Central memory CD8-positive, alpha-beta T cell (primary cell): ENCODE results near the gene ACHE.

Source experiments
- ATAC-seq: fragments of 150-1000 bp; cut with Tn5 transposase; replicated peaks from 2 replicates; pipeline ENCODE4 v1.10.0; 2022; ENCODE audit warnings: mild to moderate bottlenecking, moderate FRiP score, moderate number of reproducible peaks; ENCODE audit not compliant: poor library complexity, severe bottlenecking; ENCODE audit errors: extremely low read depth
- DNase-seq, 2 donors: peaks; one replicate each; pipeline ENCODE4 v3.0.0; 2021; ENCODE audit warnings: low spot score in 2 of 2
- H3K27ac Mint-ChIP-seq: one replicate; pipeline ENCODE4 v1.8.0; 2022; ENCODE audit warnings: low read depth, mild to moderate bottlenecking, moderate library complexity, mixed read lengths
- H3K27me3 Mint-ChIP-seq: one replicate; pipeline ENCODE4 v1.8.0; 2022; ENCODE audit warnings: mixed read lengths
- H3K36me3 Mint-ChIP-seq: one replicate; pipeline ENCODE4 v1.8.0; 2022; ENCODE audit warnings: mild to moderate bottlenecking, moderate library complexity, mixed read lengths; ENCODE audit not compliant: insufficient read depth
- H3K4me1 Mint-ChIP-seq: one replicate; pipeline ENCODE4 v1.8.0; 2022; ENCODE audit warnings: mixed read lengths
- H3K4me3 Mint-ChIP-seq: one replicate; pipeline ENCODE4 v1.8.0; 2022; ENCODE audit warnings: mild to moderate bottlenecking, moderate library complexity, mixed read lengths
- H3K9me3 Mint-ChIP-seq: one replicate; pipeline ENCODE4 v1.8.0; 2022; ENCODE audit warnings: mixed read lengths

Gene ACHE

DNA sequence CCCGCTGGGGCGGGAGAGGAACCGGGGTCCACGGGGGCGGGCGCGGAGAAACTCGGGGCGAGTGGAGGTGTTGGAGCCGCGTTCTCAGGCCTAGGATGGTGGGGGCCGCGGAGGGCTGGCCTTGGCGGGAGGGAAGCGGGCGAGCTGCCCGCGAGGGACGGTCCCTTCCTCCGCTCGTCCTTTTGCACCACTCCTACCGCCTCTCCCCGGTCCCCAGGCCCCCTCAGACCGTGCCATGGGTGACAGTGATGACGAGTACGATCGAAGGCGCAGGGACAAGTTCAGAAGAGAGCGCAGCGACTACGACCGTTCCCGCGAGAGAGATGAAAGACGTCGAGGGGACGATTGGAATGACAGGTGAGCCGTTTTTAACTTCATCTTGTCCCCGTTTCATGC is 20.3 kb downstream of the ACHE start:
- DNase-seq, result no peak
- Mint-ChIP-seq H3K9me3 (no peaks in the 10 kb centered on the region), H3K4me3 (peak overlapping the region; percentile 99), H3K27me3 (no peaks in the 10 kb centered on the region), H3K27ac (peak overlapping the region; percentile 98), H3K4me1 (peaks cover 51% of the 10 kb centered on the region), H3K36me3 (peaks cover 46% of the 10 kb centered on the region)
- peak; percentile 26 for ATAC-seq

DNA sequence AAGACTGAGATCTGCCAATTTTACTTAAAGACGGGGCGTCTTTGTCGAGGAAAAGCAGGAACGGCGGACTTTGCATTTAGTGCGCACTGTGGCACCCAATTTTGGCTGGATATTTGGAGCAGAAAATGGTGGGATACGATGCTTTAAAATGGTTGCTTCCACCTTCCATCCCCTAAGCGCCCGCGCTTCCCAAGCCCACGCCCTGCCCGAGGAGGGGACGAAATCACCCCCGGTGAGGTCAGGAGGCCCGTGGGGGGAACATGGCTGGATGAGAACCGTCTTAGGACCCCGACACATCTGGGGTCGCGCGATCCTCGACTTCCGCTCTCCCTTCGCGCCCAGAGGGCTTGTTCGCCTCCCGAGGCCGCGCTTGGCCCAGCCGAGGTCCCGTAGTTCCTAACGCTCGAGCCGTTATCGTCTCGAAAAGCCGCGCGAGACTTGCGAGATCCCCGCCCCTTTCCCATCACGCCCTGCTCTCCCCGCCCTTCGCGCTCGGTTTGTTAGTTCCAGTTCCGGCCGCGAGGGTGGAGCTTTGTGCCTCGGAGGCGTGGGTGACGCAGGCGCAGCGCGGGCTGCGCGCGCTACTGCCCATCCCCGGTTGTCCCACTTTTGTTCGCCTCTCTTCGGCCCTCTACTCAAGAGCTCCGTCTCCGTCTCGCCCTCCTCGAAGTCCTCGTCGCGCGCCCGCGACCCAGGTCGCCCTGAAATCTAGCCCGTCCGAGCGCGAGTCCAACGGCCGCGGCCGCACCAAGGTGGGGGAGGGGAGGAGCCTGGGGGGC is 20.9 kb downstream of the ACHE start, which contains the start of gene SRRT:
Gene SRRT, plus strand, starts transcription at position 527 of the 779 bp plus-strand sequence. CDS start 488 bp downstream, outside the sequence.
- Mint-ChIP-seq H3K4me3 (peak within 1 kb of the TSS; percentile 99), H3K27ac (peak within 1 kb of the TSS; percentile 98), H3K27me3 (no peaks in the 10 kb centered on the region), H3K9me3 (no peaks in the 10 kb centered on the region), H3K4me1 (peaks cover 45% of the 10 kb centered on the region), H3K36me3 (peaks cover 43% of the 10 kb centered on the region)
- ATAC-seq (peak; percentile 94), DNase-seq (peak; percentile 96 to 98)

DNA sequence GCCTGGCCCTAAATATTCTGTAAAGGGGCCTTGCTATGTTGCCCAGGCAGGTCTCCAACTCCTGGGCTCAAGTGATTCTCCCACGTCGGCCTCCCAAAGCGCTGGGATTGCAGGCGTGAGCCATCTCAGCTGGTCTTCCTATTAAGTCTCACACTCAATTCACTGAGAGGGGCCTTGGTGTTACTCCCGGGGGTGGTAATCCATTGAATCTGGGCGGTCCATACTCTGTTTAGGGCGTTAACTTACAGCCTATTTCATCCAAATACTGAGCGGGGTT is 21.4 kb downstream of the ACHE start:
- H3K27ac Mint-ChIP-seq, result peak overlapping the region; percentile 98
- peaks cover 39% of the 10 kb centered on the region for H3K36me3 Mint-ChIP-seq
- peak; percentile 1 for ATAC-seq
- no peaks in the 10 kb centered on the region for H3K27me3 Mint-ChIP-seq
- H3K4me1 Mint-ChIP-seq, result peaks cover 40% of the 10 kb centered on the region
- DNase-seq, result no peak
- peak overlapping the region; percentile 99 for H3K4me3 Mint-ChIP-seq
- H3K9me3 Mint-ChIP-seq, result no peaks in the 10 kb centered on the region

DNA sequence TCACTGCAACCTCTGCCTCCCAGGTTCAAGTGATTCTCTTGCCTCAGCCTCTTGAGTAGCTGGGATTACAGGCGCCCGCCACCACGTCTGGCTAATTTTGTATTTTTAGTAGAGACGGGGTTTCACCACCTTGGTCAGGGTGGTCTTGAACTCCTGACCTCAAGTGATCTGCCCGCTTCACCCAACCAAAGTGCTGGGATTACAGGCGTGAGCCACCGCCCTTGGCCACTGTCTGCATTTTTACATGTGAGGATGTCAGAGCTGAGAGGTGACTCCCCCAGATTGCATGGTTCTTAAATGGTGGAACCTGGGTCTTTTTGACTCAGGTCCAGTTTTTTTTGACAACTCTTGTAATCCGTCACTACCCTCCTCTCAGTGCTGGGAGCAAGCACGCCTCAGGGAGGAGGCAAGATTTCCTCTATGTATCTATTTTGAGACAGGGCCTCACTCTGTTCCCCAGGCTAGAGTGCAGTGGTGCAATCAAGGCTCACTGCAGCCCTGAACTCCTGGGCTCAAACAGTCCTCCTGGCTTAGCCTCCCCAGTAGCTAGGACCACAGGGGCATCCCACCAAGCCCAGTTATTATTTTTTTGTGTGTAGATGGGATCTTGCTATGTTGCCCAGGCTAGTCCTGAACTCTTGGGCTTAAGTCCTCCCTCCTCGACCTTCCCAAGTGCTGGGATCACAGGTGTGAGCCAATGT is 21.9 kb downstream of the ACHE start:
- H3K27ac Mint-ChIP-seq, result peak overlapping the region; percentile 98
- no peaks in the 10 kb centered on the region for H3K9me3 Mint-ChIP-seq
- no peaks in the 10 kb centered on the region for H3K27me3 Mint-ChIP-seq
- peaks cover 38% of the 10 kb centered on the region for H3K36me3 Mint-ChIP-seq
- peaks cover 37% of the 10 kb centered on the region for H3K4me1 Mint-ChIP-seq
- H3K4me3 Mint-ChIP-seq, result peak overlapping the region; percentile 99
- ATAC-seq (no peak), DNase-seq (no peak)

DNA sequence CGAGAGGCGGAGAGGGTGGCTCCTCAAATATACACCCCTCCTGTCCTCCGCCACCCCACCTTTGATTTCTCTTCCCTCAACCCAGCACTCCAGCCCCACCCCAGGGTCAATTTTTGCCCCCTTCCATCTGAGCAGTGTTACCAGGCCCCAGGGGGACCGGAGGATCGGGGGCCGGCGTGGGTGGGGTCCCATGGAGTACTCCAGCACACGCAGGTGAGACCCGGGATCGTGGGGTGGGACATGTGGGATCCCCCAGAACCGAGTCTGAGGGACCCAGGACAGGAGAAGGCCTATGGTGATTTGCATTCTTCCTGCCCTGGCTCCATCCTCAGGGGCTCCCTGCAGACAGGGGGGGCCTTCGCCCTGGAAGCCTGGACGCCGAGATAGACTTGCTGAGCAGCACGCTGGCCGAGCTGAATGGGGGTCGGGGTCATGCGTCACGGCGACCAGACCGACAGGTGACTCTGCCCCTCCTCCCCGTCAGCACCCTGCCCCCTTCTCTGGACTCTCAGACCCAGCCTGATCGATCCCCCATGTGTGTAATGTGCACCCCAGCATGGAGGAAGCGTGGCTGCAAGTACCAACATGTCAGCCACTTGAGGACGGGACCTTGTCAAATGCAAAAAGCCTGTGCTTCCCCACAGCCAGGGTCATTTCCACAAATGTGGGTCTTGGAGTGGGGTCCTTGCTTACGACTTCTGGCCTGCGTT is 27.8 kb downstream of the ACHE start:
- no peak for ATAC-seq
- H3K4me3 Mint-ChIP-seq, result peak overlapping the region; percentile 73
- H3K36me3 Mint-ChIP-seq, result peaks cover 29% of the 10 kb centered on the region
- no peak overlapping the region for H3K27ac Mint-ChIP-seq
- H3K9me3 Mint-ChIP-seq, result no peaks in the 10 kb centered on the region
- no peak for DNase-seq
- no peaks in the 10 kb centered on the region for H3K27me3 Mint-ChIP-seq
- H3K4me1 Mint-ChIP-seq, result peaks cover 9% of the 10 kb centered on the region

DNA sequence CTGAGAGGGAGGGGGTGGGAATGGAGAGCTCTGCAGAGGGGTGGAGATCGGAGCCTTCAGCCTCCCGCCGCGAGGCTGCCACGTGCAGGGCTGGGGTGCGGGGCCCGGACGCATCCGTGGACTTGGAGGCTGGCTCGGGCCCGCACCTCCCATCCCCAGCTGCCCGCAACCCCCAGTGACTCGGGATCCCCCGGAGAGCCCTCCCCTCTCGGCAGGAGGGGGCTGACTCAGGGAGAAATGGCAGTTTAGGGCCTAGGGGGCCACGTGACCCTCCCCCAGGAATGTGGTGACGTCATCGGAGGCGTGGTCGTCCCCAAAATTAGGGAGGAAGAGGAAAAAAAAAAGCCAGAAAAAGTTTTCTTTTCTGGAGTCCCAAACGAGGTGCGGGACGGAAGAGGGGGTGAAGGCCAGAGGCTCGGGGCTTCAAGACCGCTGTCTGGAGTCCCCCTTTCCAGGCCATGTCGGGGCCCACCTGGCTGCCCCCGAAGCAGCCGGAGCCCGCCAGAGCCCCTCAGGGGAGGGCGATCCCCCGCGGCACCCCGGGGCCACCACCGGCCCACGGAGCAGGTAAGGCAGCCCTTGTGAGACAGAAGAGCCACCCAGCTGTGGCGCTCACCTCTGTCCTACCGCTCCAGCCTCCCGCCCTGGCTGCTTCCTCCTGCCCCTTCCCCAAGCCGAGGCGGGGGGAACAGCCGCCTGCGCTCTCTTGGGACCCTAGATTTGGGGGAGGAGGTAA is 28.5 kb downstream of the ACHE start, which contains the start of gene TRIP6:
Gene TRIP6, plus strand, starts transcription at position 348 of the 736 bp plus-strand sequence. Its CDS starts 111 bp downstream, at position 459.
- Mint-ChIP-seq H3K36me3 (peaks cover 33% of the 10 kb centered on the region), H3K4me1 (peaks cover 9% of the 10 kb centered on the region), H3K27ac (peak within 1 kb of the TSS; percentile 55), H3K27me3 (no peaks in the 10 kb centered on the region), H3K4me3 (peak within 1 kb of the TSS; percentile 73), H3K9me3 (no peaks in the 10 kb centered on the region)
- peak; percentile 58 for ATAC-seq
- DNase-seq, result no peak

DNA sequence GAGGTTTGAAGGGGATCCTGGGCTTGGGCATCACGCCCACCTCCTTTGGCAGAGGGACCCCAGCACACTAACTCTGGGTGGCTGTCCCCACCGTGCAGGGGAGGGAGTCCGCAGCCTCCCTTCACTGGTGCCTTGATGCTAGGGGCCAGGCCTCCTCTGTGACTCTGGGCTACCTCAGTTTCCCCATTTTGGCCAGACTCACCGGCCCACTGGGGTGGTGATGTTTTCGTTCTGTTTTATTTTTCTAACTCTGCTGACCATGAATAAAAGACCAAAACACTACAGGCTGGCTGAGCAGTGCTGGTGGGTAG is 29.0 kb downstream of the ACHE start:
- H3K27ac Mint-ChIP-seq, result peak overlapping the region; percentile 55

DNA sequence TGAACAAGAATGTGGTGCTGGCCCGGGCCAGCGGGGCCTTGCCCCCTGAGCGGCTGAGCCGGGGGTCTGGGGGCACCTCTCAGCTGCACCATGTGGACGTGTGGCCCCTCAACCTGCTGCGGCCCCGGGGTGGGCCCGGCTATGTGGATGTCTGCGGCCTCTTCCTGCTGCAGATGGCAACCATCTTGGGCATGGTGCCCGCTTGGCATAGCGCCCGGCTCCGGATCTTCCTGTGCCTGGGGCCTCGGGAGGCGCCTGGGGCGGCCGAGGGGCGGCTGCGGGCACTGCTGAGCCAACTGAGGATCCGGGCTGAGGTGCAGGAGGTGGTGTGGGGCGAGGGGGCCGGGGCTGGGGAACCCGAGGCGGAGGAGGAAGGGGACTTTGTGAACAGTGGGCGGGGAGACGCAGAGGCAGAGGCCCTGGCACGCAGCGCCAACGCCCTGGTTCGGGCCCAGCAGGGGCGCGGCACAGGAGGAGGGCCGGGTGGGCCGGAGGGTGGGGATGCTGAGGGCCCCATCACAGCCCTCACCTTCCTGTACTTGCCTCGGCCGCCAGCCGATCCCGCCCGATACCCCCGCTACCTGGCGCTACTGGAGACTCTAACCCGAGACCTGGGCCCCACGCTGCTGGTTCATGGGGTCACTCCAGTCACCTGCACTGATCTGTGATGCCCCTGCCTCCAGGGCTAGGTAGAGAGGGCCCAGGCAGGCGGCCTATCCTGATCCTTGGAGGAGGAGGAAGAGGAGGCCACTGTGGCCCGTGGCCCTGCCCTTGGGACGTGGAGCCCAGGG is 29.6 kb downstream of the ACHE start:
- Mint-ChIP-seq H3K4me3 (peak overlapping the region; percentile 73), H3K9me3 (no peaks in the 10 kb centered on the region), H3K27me3 (no peaks in the 10 kb centered on the region), H3K27ac (peak overlapping the region; percentile 55), H3K36me3 (peaks cover 35% of the 10 kb centered on the region), H3K4me1 (peaks cover 9% of the 10 kb centered on the region)
- ATAC-seq (peak; percentile 20), DNase-seq (no peak)

More for the DNA sequence above, 29.0 kb downstream of the ACHE start:
- Mint-ChIP-seq H3K27me3 (no peaks in the 10 kb centered on the region), H3K4me3 (peak overlapping the region; percentile 73), H3K36me3 (peaks cover 35% of the 10 kb centered on the region), H3K4me1 (peaks cover 9% of the 10 kb centered on the region), H3K9me3 (no peaks in the 10 kb centered on the region)
- DNase-seq, result no peak
- no peak for ATAC-seq

DNA sequence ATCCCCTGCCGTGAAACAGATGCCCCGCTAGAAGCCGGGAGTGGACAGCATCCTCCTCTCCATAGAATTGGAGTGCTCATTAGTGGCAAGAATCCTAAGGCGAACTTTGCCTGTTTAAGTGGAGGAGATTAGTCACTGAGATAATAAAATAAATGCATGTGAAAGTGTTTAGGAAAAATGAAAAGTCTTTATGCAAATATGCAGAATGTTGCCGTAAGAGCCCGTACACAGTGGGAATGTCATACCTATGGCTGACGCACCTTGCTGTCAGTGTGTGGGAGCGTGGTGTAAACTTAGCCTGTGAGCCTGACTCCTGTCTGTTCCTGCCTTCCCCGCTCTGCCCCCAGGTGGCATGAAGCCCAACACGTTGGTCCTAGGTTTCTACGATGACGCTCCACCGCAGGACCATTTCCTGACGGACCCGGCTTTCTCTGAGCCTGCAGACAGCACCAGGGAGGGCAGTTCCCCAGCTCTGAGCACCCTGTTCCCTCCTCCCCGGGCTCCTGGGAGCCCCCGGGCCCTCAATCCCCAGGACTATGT is 30.2 kb downstream of the ACHE start:
- DNase-seq, result no peak
- Mint-ChIP-seq H3K36me3 (peaks cover 37% of the 10 kb centered on the region), H3K27ac (no peak overlapping the region), H3K27me3 (no peaks in the 10 kb centered on the region), H3K4me1 (peaks cover 9% of the 10 kb centered on the region), H3K9me3 (no peaks in the 10 kb centered on the region), H3K4me3 (no peak overlapping the region)
- ATAC-seq, result no peak

DNA sequence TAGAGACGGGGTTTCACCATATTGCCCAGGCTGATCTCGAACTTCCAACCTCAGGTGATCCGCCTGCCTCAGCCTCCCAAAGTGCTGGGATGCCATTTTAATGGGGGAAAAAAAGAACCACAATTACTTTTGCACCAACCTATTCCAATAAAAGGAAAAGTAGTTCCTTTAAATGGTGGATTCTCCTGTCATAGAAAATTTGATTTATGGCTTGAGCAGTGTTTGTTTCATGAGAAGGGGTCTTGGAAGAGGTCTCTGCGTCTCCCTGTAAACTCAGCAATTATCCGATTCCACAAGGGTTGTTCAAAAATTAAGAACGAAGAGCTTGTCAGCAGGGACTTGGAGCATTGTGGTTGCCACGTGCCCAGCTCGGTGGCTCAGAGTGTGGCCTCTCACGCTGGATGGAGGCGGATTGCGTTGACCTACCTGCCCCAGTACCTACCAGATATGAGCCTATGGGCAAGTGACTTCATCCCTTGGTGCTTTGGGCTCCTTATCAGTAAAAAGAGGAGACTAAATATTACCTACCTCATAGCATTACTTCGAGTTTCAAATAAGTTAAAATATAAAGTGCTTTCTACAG is 31.3 kb downstream of the ACHE start:
- peaks cover 9% of the 10 kb centered on the region for H3K4me1 Mint-ChIP-seq
- peaks cover 39% of the 10 kb centered on the region for H3K36me3 Mint-ChIP-seq
- ATAC-seq (no peak), DNase-seq (no peak)
- H3K27me3 Mint-ChIP-seq, result no peaks in the 10 kb centered on the region
- no peaks in the 10 kb centered on the region for H3K9me3 Mint-ChIP-seq
- peak overlapping the region; percentile 49 for H3K27ac Mint-ChIP-seq
- H3K4me3 Mint-ChIP-seq, result no peak overlapping the region

DNA sequence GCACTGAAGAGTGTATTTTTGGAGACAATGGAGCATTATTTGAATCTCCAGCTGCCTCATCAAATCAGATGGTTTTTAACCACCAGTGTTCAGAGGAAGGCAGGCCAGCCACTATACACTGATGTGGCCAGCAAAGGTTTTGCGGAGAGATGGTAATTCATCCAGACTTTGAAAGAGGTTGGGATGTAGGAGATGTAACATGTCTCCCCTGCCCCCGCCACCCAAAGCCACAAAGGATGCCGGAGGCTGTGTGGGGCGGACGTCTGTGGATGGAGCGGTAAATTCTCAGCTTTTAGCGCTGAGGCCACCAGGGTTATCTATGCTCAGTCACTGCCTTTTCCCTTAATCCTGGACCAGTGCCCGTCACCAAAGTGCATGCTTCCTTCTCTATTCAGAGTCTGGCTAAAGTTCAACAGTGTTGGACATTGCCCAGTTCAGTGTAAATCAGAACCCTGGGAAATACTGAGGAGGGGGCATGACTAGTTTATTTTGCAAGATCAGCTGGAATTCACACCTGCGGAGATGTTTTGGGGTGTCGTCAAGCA is 32.2 kb downstream of the ACHE start:
- no peak overlapping the region for H3K27ac Mint-ChIP-seq
- no peaks in the 10 kb centered on the region for H3K27me3 Mint-ChIP-seq
- DNase-seq (no peak), ATAC-seq (no peak)
- H3K4me3 Mint-ChIP-seq, result no peak overlapping the region
- H3K4me1 Mint-ChIP-seq, result peaks cover 9% of the 10 kb centered on the region
- H3K9me3 Mint-ChIP-seq, result no peaks in the 10 kb centered on the region
- H3K36me3 Mint-ChIP-seq, result peaks cover 38% of the 10 kb centered on the region
